ENCODE results near the gene NCDN. TPM values are rescaled to one million over a fixed set of nuclear protein-coding genes. Genes with fewer than 3 reads are reported as not detected.
A peak's percentile ranks its signal among the peaks of the same experiment; 100 is the strongest.

The NCDN gene
- total RNA-seq, 4 donors from 2014 or later = 22.4 to 40.4 (median 29.2) TPM

DNA sequence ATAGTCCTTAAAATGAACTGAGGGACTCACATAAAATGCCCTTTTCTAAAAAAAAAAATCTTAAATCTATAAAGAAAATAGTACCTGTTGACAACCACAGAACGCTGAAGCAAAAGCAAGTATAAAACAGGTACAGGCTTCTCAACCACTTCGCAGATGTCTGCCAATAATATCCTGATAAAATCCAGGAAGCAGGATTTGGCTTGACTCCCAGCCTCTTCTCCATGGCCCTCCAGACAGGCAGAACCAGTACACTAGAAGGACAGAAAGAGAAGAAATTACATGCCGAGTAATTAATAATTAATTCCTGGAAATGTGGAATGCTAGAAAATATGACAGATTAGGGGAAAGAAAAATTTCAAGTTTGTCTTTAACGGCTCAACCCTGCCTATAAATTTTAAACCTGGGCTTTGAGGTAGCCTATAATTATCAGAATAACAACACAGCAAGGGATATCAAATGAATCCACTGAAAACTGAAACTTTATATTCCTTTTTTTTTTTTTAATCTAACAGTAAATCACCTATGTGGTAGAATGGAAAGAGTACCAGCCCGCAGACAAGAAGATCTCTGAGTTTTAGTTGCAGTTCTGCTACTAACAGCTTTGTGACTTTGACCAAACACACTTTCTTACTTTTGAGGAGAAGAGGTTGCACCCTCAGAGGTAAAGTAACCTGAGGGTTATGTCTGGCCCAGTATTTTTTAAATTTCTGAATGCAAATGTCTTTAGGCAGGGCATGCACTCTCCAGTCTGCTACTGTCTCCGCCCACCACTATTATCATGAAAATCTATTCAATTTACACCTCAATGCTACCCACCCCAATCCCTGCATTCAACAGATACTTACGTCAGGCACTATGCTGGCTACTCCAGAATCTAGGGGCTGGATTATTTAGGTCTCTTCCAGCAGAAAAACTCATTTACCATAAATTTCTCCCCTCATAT lies 3.1 kb upstream of the NCDN start:
- TF ChIP-seq POLR2A (IDR thresholded peaks at IDR 0.05; ENCODE audit: low read depth) (no peak), POLR2AphosphoS5 (IDR thresholded peaks at IDR 0.05) (no peak), CTCF (IDR thresholded peaks at IDR 0.05) (no peak), EP300 (IDR thresholded peaks at IDR 0.05) (no peak)
- intact Hi-C loops (cut with DNase I) = loop anchor here (5.0 kb wide), 1 partner anchor 362 kb away; the partner anchor contains the start of gene SFPQ
- Histone ChIP-seq H3K36me3 (peaks cover 12 to 42% (median 29%) of the 10 kb centered on the region in 4 donors), H3K4me1 (peaks cover 43 to 59% (median 54%) of the 10 kb centered on the region in 4 donors), H3K4me3 (no peak overlapping the region), H3K27me3 (peaks cover 0 to 5% (median 0%) of the 10 kb centered on the region in 4 donors), H3K27ac (replicated peaks in 1 of 4) (peak overlapping the region in 1 of 4 donors; percentile 3), H3K9me3 (no peaks in the 10 kb centered on the region)
- no peak for DNase-seq (ENCODE audit: extremely low spot score)
- WGBS = 45% methylated on average over 7 of the region's 7 CpGs

GRCh38 chr1:35555212-35555584 lies 2.4 kb upstream of the NCDN start:
- no peak overlapping the region for H3K27ac ChIP-seq (replicated peaks in 1 of 4)
- intact Hi-C loops (cut with DNase I) = loop anchor here (5.0 kb wide), 1 partner anchor 363 kb away; the partner anchor contains the start of gene SFPQ
- H3K36me3 ChIP-seq = peaks cover 12 to 38% (median 29%) of the 10 kb centered on the region in 4 donors
- DNase-seq (ENCODE audit: extremely low spot score) = no peak
- H3K4me1 ChIP-seq = peaks cover 44 to 66% (median 61%) of the 10 kb centered on the region in 4 donors
- no peak overlapping the region for H3K4me3 ChIP-seq
- WGBS = 55% methylated on average over 3 of the region's 4 CpGs
- H3K9me3 ChIP-seq = no peaks in the 10 kb centered on the region
- peaks cover 0 to 5% (median 0%) of the 10 kb centered on the region in 4 donors for H3K27me3 ChIP-seq
- no peak for TF ChIP-seq POLR2A (IDR thresholded peaks at IDR 0.05; ENCODE audit: low read depth)
- no peak for TF ChIP-seq EP300 (IDR thresholded peaks at IDR 0.05)
- no peak for TF ChIP-seq POLR2AphosphoS5 (IDR thresholded peaks at IDR 0.05)
- TF ChIP-seq CTCF (IDR thresholded peaks at IDR 0.05) = no peak

GRCh38 chr1:35555601-35556477 lies 1.8 kb upstream of the NCDN start:
- Histone ChIP-seq H3K27ac (replicated peaks in 1 of 4) (peak overlapping the region in 1 of 4 donors; percentile 98), H3K27me3 (peaks cover 0 to 5% (median 0%) of the 10 kb centered on the region in 4 donors), H3K9me3 (no peaks in the 10 kb centered on the region), H3K36me3 (peaks cover 9 to 34% (median 27%) of the 10 kb centered on the region in 4 donors), H3K4me3 (peak overlapping the region; percentile 94 to 98 (median 96)), H3K4me1 (peaks cover 50 to 72% (median 67%) of the 10 kb centered on the region in 4 donors)
- no peak for DNase-seq (ENCODE audit: extremely low spot score)
- intact Hi-C loops (cut with DNase I) = loop anchor here (5.0 kb wide), 1 partner anchor 364 kb away; the partner anchor contains the start of gene SFPQ
- WGBS = 40% methylated on average over 10 of the region's 10 CpGs
- no peak for TF ChIP-seq EP300 (IDR thresholded peaks at IDR 0.05)
- no peak for TF ChIP-seq CTCF (IDR thresholded peaks at IDR 0.05)
- TF ChIP-seq POLR2A (IDR thresholded peaks at IDR 0.05; ENCODE audit: low read depth) = no peak
- TF ChIP-seq POLR2AphosphoS5 (IDR thresholded peaks at IDR 0.05) = no peak

- peaks cover 58 to 80% (median 75%) of the 10 kb centered on the region in 4 donors for H3K4me1 ChIP-seq
- DNase-seq (ENCODE audit: extremely low spot score) = no peak
- no peak for TF ChIP-seq POLR2A (IDR thresholded peaks at IDR 0.05; ENCODE audit: low read depth)
- TF ChIP-seq POLR2AphosphoS5 (IDR thresholded peaks at IDR 0.05) = no peak
- TF ChIP-seq CTCF (IDR thresholded peaks at IDR 0.05) = no peak
- under 1% methylated on average over 10 of the region's 17 CpGs for WGBS
- no peaks in the 10 kb centered on the region for H3K9me3 ChIP-seq
- H3K27me3 ChIP-seq = peaks cover 0 to 5% (median 0%) of the 10 kb centered on the region in 4 donors
- H3K4me3 ChIP-seq = peak overlapping the region; percentile 94 to 98 (median 96)
- intact Hi-C loops (cut with DNase I) = loop anchor here (5.0 kb wide), 1 partner anchor 364 kb away; the partner anchor contains the start of gene SFPQ
- H3K36me3 ChIP-seq = peaks cover 7 to 27% (median 22%) of the 10 kb centered on the region in 4 donors
- peak overlapping the region; percentile 98 to 99 (median 98) for H3K27ac ChIP-seq (replicated peaks in 1 of 4)
Observed at GRCh38 chr1:35556484-35557117, 998 bp upstream of the NCDN start.
